K562 (cell line): ENCODE data around the gene PDE8A. TPM values are rescaled to one million over a fixed set of nuclear protein-coding genes. Genes with fewer than 3 reads are reported as not detected.

Source experiments
- AFF1 ChIP-seq, 2 experiments: fragments of 450-650 bp; IDR thresholded peaks; 2 replicates each; pipeline ENCODE4 v1.6.1; 2018; ENCODE audit warnings: mild to moderate bottlenecking in 2 of 2, low read depth in 1 of 2; ENCODE audit not compliant: partially characterized antibody in 2 of 2
- AFF4 ChIP-seq: sonication (generic); formaldehyde crosslinking; IDR thresholded peaks from 2 replicates; pipeline ENCODE4 v1.8.0; 2023; ENCODE audit warnings: mild to moderate bottlenecking, missing genetic modification reagents
- MCM2 ChIP-seq: fragments of 450-650 bp; IDR thresholded peaks from 2 replicates; pipeline ENCODE4 v1.6.1; 2017; ENCODE audit warnings: low read depth, mild to moderate bottlenecking
- MNT ChIP-seq, 2 experiments: fragments of 450-650 bp; conservative IDR thresholded peaks; 2 replicates each; pipeline ENCODE4 v1.6.1; 2017; ENCODE audit warnings: mild to moderate bottlenecking in 2 of 2, moderate library complexity in 2 of 2
- ZNF232 ChIP-seq: sonication (generic); formaldehyde crosslinking; IDR thresholded peaks from 2 replicates; pipeline ENCODE4 v1.8.0; 2022; ENCODE audit warnings: mild to moderate bottlenecking, missing genetic modification reagents
- ZNF76 ChIP-seq: fragments of 250-450 bp; sonication (Bioruptor Pico); IDR thresholded peaks from 2 replicates; pipeline ENCODE4 v1.4.0; 2020; ENCODE audit warnings: mild to moderate bottlenecking, moderate library complexity, borderline replicate concordance
- polyA plus RNA-seq, 8 experiments: library from polyadenylated mRNA; depleted of rRNA in 4 of 8; stranded (reverse) in 5 of 8; unstranded in 3 of 8; fragments of >200 nt; fragmentation: Nextera tagmentation in 2 of 8; fragmentation: Illumina TruSeq in 1 of 8; extraction: Ambion mirVana in 2 of 8; extraction: Trizol in 1 of 8; gene quantifications; 2 replicates each; pipeline versions ENCODE4 v1.2.1 to v1.2.3, GENCODE V29; 2011 to 2014; ENCODE audit warnings: inconsistent platforms in 1 of 8, missing spikeins in 1 of 8
- total RNA-seq, 7 experiments: library from RNA; depleted of rRNA in 6 of 7; stranded (reverse); fragments of >200 nt in 6 of 7; fragmentation: Illumina TruSeq in 2 of 7; extraction: Trizol in 2 of 7; gene quantifications; 2 replicates each; pipeline versions ENCODE4 v1.2.1 to v1.2.3, GENCODE V29; 2011 to 2021; ENCODE audit warnings: low replicate concordance in 1 of 7
- TF ChIP-seq, protein P1 (sequence below), 2 experiments: fragments of 450-650 bp; IDR thresholded peaks; 2 replicates each; pipeline ENCODE4 v1.6.1; 2016; ENCODE audit warnings: mild to moderate bottlenecking in 2 of 2, borderline replicate concordance in 1 of 2, low read depth in 1 of 2, moderate library complexity in 1 of 2

PDE8A gene
- total and polyA plus RNA-seq, 9 of the 15 experiments (the other 6 are each of a cell fraction or from before 2014, with no cell fraction given), result 5.9 to 40.3 (median 19.8) TPM

DNA sequence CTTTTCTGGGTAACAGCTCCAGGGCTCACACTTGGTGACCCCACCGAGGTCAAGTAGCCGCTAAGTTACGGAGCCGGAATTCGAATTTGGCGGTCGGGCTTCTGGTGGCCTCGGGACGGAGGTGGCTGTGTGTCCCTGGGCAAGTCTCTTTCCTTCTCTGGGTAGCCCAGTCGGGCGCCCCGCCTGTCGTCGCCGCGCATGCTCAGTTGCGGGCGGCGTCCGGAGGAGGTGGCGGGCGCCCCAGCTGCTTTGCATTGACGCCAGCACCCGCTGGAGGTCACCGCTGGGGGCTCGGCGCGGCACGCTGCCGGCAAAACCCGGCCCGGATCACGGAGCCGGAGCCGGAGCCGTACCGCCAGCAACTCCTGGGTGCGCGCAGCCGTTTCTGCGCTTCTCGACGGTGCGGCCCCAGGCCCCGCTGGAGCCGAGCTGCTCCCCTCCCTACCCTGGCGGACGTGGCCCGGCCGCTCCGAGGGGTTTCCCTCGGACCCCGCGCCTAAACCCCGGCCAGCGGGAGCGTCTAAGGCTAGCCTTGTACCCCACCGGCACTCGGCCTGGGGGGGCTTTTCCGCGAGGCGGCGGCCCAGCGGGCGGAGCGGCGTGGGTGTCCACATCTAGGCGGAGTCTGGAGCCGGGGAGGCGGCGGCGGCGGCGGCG, 474 bp upstream of the PDE8A start (continued):
- TF ChIP-seq, protein P1, sequence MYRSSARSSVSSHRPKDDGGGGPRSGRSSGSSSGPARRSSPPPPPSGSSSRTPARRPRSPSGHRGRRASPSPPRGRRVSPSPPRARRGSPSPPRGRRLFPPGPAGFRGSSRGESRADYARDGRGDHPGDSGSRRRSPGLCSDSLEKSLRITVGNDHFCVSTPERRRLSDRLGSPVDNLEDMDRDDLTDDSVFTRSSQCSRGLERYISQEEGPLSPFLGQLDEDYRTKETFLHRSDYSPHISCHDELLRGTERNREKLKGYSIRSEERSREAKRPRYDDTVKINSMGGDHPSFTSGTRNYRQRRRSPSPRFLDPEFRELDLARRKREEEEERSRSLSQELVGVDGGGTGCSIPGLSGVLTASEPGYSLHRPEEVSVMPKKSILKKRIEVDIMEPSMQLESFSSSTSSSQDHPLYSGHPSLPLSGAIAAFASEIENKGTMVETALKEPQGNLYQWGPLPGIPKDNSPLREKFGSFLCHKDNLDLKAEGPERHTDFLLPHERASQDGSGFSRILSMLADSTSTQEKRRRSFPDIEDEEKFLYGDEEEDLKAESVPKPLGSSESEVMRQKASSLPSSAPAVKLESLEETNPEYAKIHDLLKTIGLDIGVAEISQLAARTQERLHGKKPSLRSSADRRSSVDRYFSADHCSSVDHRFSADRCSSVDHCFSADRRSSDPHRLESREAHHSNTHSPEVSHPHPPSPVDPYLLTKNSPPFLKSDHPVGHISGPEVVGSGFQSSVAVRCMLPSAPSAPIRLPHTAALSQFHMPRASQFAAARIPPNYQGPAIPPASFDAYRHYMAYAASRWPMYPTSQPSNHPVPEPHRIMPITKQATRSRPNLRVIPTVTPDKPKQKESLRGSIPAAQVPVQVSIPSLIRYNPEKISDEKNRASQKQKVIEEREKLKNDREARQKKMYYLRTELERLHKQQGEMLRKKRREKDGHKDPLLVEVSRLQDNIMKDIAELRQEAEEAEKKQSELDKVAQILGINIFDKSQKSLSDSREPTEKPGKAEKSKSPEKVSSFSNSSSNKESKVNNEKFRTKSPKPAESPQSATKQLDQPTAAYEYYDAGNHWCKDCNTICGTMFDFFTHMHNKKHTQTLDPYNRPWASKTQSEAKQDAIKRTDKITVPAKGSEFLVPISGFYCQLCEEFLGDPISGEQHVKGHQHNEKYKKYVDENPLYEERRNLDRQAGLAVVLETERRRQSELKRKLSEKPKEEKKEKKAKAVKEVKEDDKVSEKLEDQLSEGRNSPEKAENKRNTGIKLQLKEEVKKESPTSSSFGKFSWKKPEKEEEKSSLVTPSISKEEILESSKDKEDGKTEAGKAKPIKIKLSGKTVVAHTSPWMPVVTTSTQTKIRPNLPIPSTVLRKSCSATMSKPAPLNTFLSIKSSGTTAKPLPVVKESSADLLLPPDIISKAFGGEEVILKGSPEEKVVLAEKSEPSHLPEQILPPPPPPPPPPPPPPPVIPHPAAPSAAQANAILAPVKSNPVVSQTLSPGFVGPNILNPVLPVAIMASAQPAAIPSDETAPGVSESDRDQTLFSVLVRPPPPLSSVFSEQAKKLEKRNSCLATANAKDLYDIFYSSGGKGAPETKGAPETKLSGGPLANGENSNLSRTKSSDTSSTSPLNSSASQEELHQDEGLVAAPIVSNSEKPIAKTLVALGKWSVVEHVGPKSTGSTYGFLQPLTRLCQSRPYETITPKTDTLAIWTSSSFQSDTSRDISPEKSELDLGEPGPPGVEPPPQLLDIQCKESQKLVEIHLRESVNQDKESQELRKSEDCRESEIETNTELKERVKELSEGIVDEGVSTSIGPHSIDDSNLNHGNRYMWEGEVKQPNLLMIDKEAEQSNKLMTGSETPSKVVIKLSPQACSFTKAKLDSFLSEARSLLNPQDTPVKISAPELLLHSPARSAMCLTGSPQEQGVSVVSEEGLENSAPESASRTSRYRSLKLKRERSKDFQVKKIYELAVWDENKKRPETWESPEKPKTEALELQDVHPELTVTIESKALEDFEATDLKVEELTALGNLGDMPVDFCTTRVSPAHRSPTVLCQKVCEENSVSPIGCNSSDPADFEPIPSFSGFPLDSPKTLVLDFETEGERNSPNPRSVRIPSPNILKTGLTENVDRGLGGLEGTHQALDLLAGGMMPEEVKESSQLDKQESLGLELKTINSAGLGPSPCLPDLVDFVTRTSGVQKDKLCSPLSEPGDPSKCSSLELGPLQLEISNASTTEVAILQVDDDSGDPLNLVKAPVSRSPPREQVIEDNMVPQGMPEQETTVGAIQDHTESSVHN (IDR thresholded peaks at IDR 0.05; ENCODE audit: borderline replicate concordance in 1 of 2, low read depth in 1 of 2), result no peak
- TF ChIP-seq AFF4 (peak; percentile 36; the same call in 1 of the 2 replicates), MNT (conservative IDR thresholded peaks at IDR 0.05) (peak; percentile 69 to 94), ZNF76 (CRISPR knock-in tag) (no peak), MCM2 (no peak), ZNF232 (CRISPR knock-in tag) (no peak), AFF1 (IDR thresholded peaks at IDR 0.05; ENCODE audit: low read depth in 1 of 2, partially characterized antibody in 2 of 2) (no peak)
